GM12878 (cell line): ENCODE data around the gene PRIMPOL. TPM values are rescaled to one million over a fixed set of nuclear protein-coding genes. Genes with fewer than 3 reads are reported as not detected.

ENCODE experiments used
- ATAC-seq: fragments of 200-7000 bp; cut with Tn5 transposase; 3 replicates; pipeline ENCODE4 v1.9.1; 2020; ENCODE audit warnings: mild to moderate bottlenecking, moderate library complexity
- BruUV-seq: library from RNA; stranded (reverse); fragments of 400-500 nt; replicated peaks from 2 replicates; lab custom pipeline; 2021; lab: Mats Ljungman, UMichigan
- CTCF ChIA-PET: fragments of 300-600 bp; sonication (Branson Sonifier 250); formaldehyde crosslinking; extraction: SDS; loops from one replicate; lab custom pipeline; 2021; ENCODE audit warnings: inconsistent platforms; lab: Yijun Ruan, JAX
- POLR2A ChIA-PET: fragments of 350-600 bp; formaldehyde crosslinking; extraction: SDS; loops from one replicate; lab custom pipeline; 2021; ENCODE audit warnings: inconsistent platforms; lab: Charles Lee
- RAD21 ChIA-PET: fragments of 300-600 bp; sonication (Branson Sonifier 250); formaldehyde crosslinking; loops from one replicate; lab custom pipeline; 2023; ENCODE audit warnings: antibody characterized with exemption; ENCODE audit not compliant: unreplicated experiment; lab: Charles Lee
- SMC1A ChIA-PET: fragments of 300-600 bp; sonication (Branson Sonifier 250); formaldehyde crosslinking; loops from one replicate; lab custom pipeline; 2023; ENCODE audit not compliant: unreplicated experiment, uncharacterized antibody; lab: Charles Lee
- DNase-seq: peaks from one replicate; pipeline ENCODE4 v3.0.0-alpha.2; 2011; ENCODE audit warnings: low read depth, low spot score
- FAIRE-seq: peaks from 3 replicates; lab custom pipeline; 2011; peaks lifted over from hg19 to GRCh38; lab: Jason Lieb, UNC
- H2AFZ ChIP-seq: 2 replicates; pipeline ENCODE4 v1.6.0; 2011; ENCODE audit warnings: low read depth, low read length, control low read depth; ENCODE audit not compliant: control insufficient read depth
- H3K27ac ChIP-seq: 2 replicates; pipeline ENCODE4 v1.5.1; 2011; ENCODE audit warnings: control low read depth; ENCODE audit not compliant: control insufficient read depth, insufficient read depth
- H3K27me3 ChIP-seq, 2 experiments: replicated peaks in 1 of 2; 2 replicates each; pipeline versions ENCODE4 v1.6.0 to v1.6.1; 2011; ENCODE audit warnings: low read length in 1 of 2; ENCODE audit not compliant: control insufficient read depth in 2 of 2, insufficient read depth in 2 of 2
- H3K36me3 ChIP-seq, 2 experiments: 2 replicates each; pipeline ENCODE4 v1.5.1; 2011; ENCODE audit warnings: low read length in 1 of 2; ENCODE audit not compliant: control insufficient read depth in 2 of 2, insufficient read depth in 2 of 2
- H3K4me1 ChIP-seq: 2 replicates; pipeline ENCODE4 v1.6.1; 2011; ENCODE audit warnings: mild to moderate bottlenecking, low read length, moderate library complexity, mixed read lengths; ENCODE audit not compliant: control insufficient read depth, insufficient read depth
- H3K4me2 ChIP-seq: 2 replicates; pipeline ENCODE4 v1.6.0; 2011; ENCODE audit warnings: control low read depth; ENCODE audit not compliant: control insufficient read depth, insufficient read depth
- H3K4me3 ChIP-seq: fragments of 200-600 bp; sonication (generic); 2 replicates; pipeline ENCODE4 v1.5.1; 2016
- H3K79me2 ChIP-seq: 2 replicates; pipeline ENCODE4 v1.6.0; 2011; ENCODE audit warnings: low read length; ENCODE audit not compliant: control insufficient read depth, insufficient read depth
- H3K9ac ChIP-seq: 2 replicates; pipeline ENCODE4 v1.8.0; 2011; ENCODE audit warnings: low read length, control low read depth, mixed read lengths; ENCODE audit not compliant: control insufficient read depth, insufficient read depth
- H3K9me3 ChIP-seq: replicated peaks from 3 replicates; pipeline ENCODE4 v1.5.1; 2011; ENCODE audit warnings: mild to moderate bottlenecking, low read length; ENCODE audit not compliant: control insufficient read depth, insufficient read depth
- H4K20me1 ChIP-seq: 2 replicates; pipeline ENCODE4 v1.6.0; 2011; ENCODE audit not compliant: control insufficient read depth, insufficient read depth
- CBX5 ChIP-seq: sonication (generic); IDR thresholded peaks from 2 replicates; pipeline ENCODE4 v1.6.1; 2016; ENCODE audit warnings: low read depth, moderate library complexity, mild to moderate bottlenecking, inconsistent platforms
- KLF5 ChIP-seq: fragments of 450-650 bp; IDR thresholded peaks from 2 replicates; pipeline ENCODE4 v1.6.1; 2014; ENCODE audit warnings: mild to moderate bottlenecking; ENCODE audit not compliant: partially characterized antibody
- MYC ChIP-seq: IDR thresholded peaks from 2 replicates; pipeline ENCODE4 v1.6.1; 2011; ENCODE audit warnings: mild to moderate bottlenecking, low read length, moderate library complexity, inconsistent platforms; ENCODE audit not compliant: insufficient read depth, insufficient replicate concordance, insufficient read length, severe bottlenecking
- PAX5 ChIP-seq: IDR thresholded peaks from 2 replicates; pipeline ENCODE4 v1.6.1; 2011; ENCODE audit warnings: low read depth, low read length, borderline replicate concordance
- RELA ChIP-seq: fragments of 450-650 bp; IDR thresholded peaks from 2 replicates; pipeline ENCODE4 v1.8.0; 2014; ENCODE audit warnings: borderline replicate concordance; ENCODE audit not compliant: partially characterized antibody
- RFX5 ChIP-seq: IDR thresholded peaks from 2 replicates; pipeline ENCODE4 v1.6.1; 2011; ENCODE audit warnings: low read depth, low read length, improper control_type of control experiment
- SPI1 ChIP-seq: IDR thresholded peaks from 2 replicates; pipeline ENCODE4 v1.6.1; 2011; ENCODE audit warnings: low read depth, mild to moderate bottlenecking, low read length, moderate library complexity, borderline replicate concordance; ENCODE audit not compliant: insufficient read depth
- TBL1XR1 ChIP-seq: IDR thresholded peaks from 2 replicates; pipeline ENCODE4 v1.6.1; 2012; ENCODE audit warnings: low read depth, low read length, improper control_type of control experiment
- TCF12 ChIP-seq: IDR thresholded peaks from 2 replicates; pipeline ENCODE4 v1.6.1; 2011; ENCODE audit warnings: low read depth, mild to moderate bottlenecking, low read length
- ZNF24 ChIP-seq: fragments of 450-650 bp; IDR thresholded peaks from 2 replicates; pipeline ENCODE4 v1.6.1; 2017; ENCODE audit warnings: antibody characterized with exemption, mild to moderate bottlenecking
- ZSCAN29 ChIP-seq: fragments of 450-650 bp; IDR thresholded peaks from 2 replicates; pipeline ENCODE4 v1.6.1; 2017; ENCODE audit warnings: mild to moderate bottlenecking, moderate library complexity
- WGBS: methylation state at CpG from one replicate; pipeline ENCODE4 v1.1.6; 2016; ENCODE audit warnings: low lambda C conversion rate; ENCODE audit not compliant: insufficient replicate concordance, insufficient coverage; ENCODE audit errors: missing lambda C conversion rate; 5-methylcytosine and 5-hydroxymethylcytosine counted together
- in situ Hi-C: fragments of 300-500 bp; cut with MboI; formaldehyde crosslinking; loops from 9 replicates; pipeline ENCODE4 v1.14.3; 2018; ENCODE audit warnings: mixed read lengths
- intact Hi-C: fragments of 100-400 bp; cut with micrococcal nuclease; formaldehyde crosslinking; loops from one replicate; pipeline ENCODE4 v1.14.2; 2022; ENCODE audit not compliant: unreplicated experiment
- polyA plus RNA-seq, 11 experiments: library from polyadenylated mRNA; depleted of rRNA in 4 of 11; unstranded in 6 of 11; stranded (reverse) in 5 of 11; fragments of >200 nt; fragmentation: Nextera tagmentation in 4 of 11; fragmentation: Illumina TruSeq in 1 of 11; extraction: Ambion mirVana in 4 of 11; extraction: Trizol in 1 of 11; gene quantifications; 1 replicate in 1 of 11; 2 replicates in 10 of 11; pipeline versions ENCODE4 v1.2.1 to v1.2.3, GENCODE V29; 2011 to 2016; ENCODE audit warnings: inconsistent platforms in 2 of 11, missing spikeins in 2 of 11, low read depth in 1 of 11
- total RNA-seq, 4 experiments: library from RNA; depleted of rRNA in 3 of 4; stranded (reverse); fragments of >200 nt in 3 of 4; fragmentation: Illumina TruSeq in 1 of 4; extraction: Trizol in 1 of 4; gene quantifications; 2 replicates each; pipeline versions ENCODE4 v1.2.1 to v1.2.3, GENCODE V29; 2013 to 2021
- TF ChIP-seq, protein P1 (sequence below): fragments of 450-650 bp; IDR thresholded peaks from 2 replicates; pipeline ENCODE4 v1.6.1; 2017; ENCODE audit warnings: borderline replicate concordance
- TF ChIP-seq, protein P2 (sequence below): fragments of 450-650 bp; IDR thresholded peaks from 2 replicates; pipeline ENCODE4 v1.6.1; 2017; ENCODE audit warnings: mild to moderate bottlenecking, low read depth, inconsistent platforms; ENCODE audit not compliant: poor library complexity, severe bottlenecking
- TF ChIP-seq, protein P3 (sequence below): IDR thresholded peaks from 2 replicates; pipeline ENCODE4 v1.6.1; 2012; ENCODE audit warnings: mild to moderate bottlenecking, low read depth, low read length
- TF ChIP-seq, protein P4 (sequence below): fragments of 450-650 bp; IDR thresholded peaks from 2 replicates; pipeline ENCODE4 v1.6.1; 2014; ENCODE audit warnings: mild to moderate bottlenecking

Gene PRIMPOL
- total and polyA plus RNA-seq, 10 of the 15 experiments (the other 5 are each of a cell fraction or from before 2014, with no cell fraction given) = 10.6 to 23.7 (median 14.0) TPM

DNA sequence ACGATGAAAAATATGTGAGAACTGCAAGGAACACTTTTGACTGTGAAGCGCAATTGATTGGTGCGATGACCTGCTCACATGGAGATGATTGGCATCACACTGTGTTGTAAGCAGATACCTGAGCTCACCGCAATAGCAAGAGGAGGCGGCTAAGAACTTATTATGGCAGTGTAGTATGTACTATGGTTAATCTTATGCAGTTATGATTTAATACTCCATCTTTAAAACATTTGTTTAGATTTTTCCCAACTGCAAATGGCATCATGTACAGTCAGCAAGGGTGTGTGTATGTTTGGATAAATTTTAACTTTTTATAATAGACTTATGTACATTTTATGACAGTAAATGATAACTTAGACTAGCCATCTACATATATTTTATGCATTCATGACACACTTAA is 25.5 kb downstream of the PRIMPOL start:
- H3K4me2 ChIP-seq = no peak overlapping the region
- CTCF ChIA-PET = no interaction called here
- SMC1A ChIA-PET = no interaction called here
- intact Hi-C loops = no loop called here
- FAIRE-seq (no peak), DNase-seq (no peak), ATAC-seq (no peak)
- H3K27me3 ChIP-seq = no peaks in the 10 kb centered on the region
- H3K4me3 ChIP-seq = no peak overlapping the region
- no peaks in the 10 kb centered on the region for H3K4me1 ChIP-seq
- 95% methylated on average over 5 of the region's 5 CpGs for WGBS
- H2AFZ ChIP-seq = no peak overlapping the region
- TF ChIP-seq PAX5 (no peak), TCF12 (no peak), MYC (no peak), KLF5 (no peak), ZNF24 (no peak), ZSCAN29 (no peak), TBL1XR1 (no peak), RELA (no peak), RFX5 (no peak), CBX5 (no peak), SPI1 (no peak)
- TF ChIP-seq, protein P1, sequence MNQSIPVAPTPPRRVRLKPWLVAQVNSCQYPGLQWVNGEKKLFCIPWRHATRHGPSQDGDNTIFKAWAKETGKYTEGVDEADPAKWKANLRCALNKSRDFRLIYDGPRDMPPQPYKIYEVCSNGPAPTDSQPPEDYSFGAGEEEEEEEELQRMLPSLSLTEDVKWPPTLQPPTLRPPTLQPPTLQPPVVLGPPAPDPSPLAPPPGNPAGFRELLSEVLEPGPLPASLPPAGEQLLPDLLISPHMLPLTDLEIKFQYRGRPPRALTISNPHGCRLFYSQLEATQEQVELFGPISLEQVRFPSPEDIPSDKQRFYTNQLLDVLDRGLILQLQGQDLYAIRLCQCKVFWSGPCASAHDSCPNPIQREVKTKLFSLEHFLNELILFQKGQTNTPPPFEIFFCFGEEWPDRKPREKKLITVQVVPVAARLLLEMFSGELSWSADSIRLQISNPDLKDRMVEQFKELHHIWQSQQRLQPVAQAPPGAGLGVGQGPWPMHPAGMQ = no peak
- TF ChIP-seq, protein P2, sequence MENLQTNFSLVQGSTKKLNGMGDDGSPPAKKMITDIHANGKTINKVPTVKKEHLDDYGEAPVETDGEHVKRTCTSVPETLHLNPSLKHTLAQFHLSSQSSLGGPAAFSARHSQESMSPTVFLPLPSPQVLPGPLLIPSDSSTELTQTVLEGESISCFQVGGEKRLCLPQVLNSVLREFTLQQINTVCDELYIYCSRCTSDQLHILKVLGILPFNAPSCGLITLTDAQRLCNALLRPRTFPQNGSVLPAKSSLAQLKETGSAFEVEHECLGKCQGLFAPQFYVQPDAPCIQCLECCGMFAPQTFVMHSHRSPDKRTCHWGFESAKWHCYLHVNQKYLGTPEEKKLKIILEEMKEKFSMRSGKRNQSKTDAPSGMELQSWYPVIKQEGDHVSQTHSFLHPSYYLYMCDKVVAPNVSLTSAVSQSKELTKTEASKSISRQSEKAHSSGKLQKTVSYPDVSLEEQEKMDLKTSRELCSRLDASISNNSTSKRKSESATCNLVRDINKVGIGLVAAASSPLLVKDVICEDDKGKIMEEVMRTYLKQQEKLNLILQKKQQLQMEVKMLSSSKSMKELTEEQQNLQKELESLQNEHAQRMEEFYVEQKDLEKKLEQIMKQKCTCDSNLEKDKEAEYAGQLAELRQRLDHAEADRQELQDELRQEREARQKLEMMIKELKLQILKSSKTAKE = no peak
- TF ChIP-seq, protein P3, sequence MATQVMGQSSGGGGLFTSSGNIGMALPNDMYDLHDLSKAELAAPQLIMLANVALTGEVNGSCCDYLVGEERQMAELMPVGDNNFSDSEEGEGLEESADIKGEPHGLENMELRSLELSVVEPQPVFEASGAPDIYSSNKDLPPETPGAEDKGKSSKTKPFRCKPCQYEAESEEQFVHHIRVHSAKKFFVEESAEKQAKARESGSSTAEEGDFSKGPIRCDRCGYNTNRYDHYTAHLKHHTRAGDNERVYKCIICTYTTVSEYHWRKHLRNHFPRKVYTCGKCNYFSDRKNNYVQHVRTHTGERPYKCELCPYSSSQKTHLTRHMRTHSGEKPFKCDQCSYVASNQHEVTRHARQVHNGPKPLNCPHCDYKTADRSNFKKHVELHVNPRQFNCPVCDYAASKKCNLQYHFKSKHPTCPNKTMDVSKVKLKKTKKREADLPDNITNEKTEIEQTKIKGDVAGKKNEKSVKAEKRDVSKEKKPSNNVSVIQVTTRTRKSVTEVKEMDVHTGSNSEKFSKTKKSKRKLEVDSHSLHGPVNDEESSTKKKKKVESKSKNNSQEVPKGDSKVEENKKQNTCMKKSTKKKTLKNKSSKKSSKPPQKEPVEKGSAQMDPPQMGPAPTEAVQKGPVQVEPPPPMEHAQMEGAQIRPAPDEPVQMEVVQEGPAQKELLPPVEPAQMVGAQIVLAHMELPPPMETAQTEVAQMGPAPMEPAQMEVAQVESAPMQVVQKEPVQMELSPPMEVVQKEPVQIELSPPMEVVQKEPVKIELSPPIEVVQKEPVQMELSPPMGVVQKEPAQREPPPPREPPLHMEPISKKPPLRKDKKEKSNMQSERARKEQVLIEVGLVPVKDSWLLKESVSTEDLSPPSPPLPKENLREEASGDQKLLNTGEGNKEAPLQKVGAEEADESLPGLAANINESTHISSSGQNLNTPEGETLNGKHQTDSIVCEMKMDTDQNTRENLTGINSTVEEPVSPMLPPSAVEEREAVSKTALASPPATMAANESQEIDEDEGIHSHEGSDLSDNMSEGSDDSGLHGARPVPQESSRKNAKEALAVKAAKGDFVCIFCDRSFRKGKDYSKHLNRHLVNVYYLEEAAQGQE = no peak
- TF ChIP-seq, protein P4, sequence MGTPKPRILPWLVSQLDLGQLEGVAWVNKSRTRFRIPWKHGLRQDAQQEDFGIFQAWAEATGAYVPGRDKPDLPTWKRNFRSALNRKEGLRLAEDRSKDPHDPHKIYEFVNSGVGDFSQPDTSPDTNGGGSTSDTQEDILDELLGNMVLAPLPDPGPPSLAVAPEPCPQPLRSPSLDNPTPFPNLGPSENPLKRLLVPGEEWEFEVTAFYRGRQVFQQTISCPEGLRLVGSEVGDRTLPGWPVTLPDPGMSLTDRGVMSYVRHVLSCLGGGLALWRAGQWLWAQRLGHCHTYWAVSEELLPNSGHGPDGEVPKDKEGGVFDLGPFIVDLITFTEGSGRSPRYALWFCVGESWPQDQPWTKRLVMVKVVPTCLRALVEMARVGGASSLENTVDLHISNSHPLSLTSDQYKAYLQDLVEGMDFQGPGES = no peak
- H3K9ac ChIP-seq = no peak overlapping the region
- POLR2A ChIA-PET = no interaction called here
- peaks cover under 1 to 10% of the 10 kb centered on the region in 2 experiments; a peak in 2 of 4 replicates for H3K36me3 ChIP-seq
- BruUV-seq = no TSS peak
- H3K9me3 ChIP-seq = no peaks in the 10 kb centered on the region
- H3K79me2 ChIP-seq = no peaks in the 10 kb centered on the region
- in situ Hi-C loops = no loop called here
- no peaks in the 10 kb centered on the region for H4K20me1 ChIP-seq
- no peak overlapping the region for H3K27ac ChIP-seq
- RAD21 ChIA-PET = no interaction called here
